Mammary epithelial cell (primary cell): ENCODE results near the gene SPRR2D.

Experiments
- EZH2 ChIP-seq: IDR thresholded peaks from 2 replicates; pipeline ENCODE4 v1.6.1; 2012; ENCODE audit warnings: low read length, inconsistent platforms, borderline replicate concordance
- TF ChIP-seq, protein P1 (sequence below), 2 donors: IDR thresholded peaks in 1 of 2; conservative IDR thresholded peaks in 1 of 2; 2 replicates each; pipeline ENCODE4 v1.5.1; 2011 to 2012; ENCODE audit warnings: inconsistent platforms in 2 of 2, low read length in 2 of 2, mild to moderate bottlenecking in 2 of 2, control low read depth in 1 of 2, low read depth in 1 of 2; ENCODE audit not compliant: insufficient read depth in 1 of 2; ENCODE audit errors: extremely low read depth in 1 of 2

DNA sequence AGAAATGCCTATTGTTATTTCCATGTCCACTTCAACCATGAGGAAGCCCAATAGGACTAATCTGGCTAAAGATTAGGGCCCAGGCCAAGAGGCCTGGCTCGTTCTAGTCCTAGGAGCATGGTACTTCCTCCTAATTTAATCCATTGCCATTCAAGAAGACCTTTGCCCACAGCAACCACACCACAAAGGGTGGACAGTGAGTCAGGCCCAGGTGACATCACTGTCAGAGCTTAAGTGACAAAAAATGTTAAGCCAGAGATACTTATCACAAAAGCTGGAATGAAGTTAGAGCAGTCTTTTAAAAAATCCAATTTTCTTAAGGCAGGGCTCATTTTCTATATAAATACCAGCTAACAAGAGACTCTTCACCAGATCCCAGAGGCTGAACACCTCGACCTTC is 39.5 kb downstream of the SPRR2D start, which contains the start of gene SPRR3:
- TF ChIP-seq, protein P1, sequence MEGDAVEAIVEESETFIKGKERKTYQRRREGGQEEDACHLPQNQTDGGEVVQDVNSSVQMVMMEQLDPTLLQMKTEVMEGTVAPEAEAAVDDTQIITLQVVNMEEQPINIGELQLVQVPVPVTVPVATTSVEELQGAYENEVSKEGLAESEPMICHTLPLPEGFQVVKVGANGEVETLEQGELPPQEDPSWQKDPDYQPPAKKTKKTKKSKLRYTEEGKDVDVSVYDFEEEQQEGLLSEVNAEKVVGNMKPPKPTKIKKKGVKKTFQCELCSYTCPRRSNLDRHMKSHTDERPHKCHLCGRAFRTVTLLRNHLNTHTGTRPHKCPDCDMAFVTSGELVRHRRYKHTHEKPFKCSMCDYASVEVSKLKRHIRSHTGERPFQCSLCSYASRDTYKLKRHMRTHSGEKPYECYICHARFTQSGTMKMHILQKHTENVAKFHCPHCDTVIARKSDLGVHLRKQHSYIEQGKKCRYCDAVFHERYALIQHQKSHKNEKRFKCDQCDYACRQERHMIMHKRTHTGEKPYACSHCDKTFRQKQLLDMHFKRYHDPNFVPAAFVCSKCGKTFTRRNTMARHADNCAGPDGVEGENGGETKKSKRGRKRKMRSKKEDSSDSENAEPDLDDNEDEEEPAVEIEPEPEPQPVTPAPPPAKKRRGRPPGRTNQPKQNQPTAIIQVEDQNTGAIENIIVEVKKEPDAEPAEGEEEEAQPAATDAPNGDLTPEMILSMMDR (conservative IDR thresholded peaks at IDR 0.05 in 1 of 2, IDR thresholded peaks at IDR 0.05 in 1 of 2; ENCODE audit: extremely low read depth in 1 of 2, insufficient read depth in 1 of 2, low read depth in 1 of 2, low read length in 2 of 2), result no peak
- no peak for TF ChIP-seq EZH2
